GM19240 (cell line): ENCODE data around the gene CREBL2.
"Not testable (repeated sequence)": the region's sequence is repeated elsewhere in the genome, so short reads cannot be mapped to it uniquely, and the experiment has no call there.

Experiments
- DNase-seq: peaks from one replicate; pipeline ENCODE4 v3.0.0; 2011; ENCODE audit warnings: low spot score; ENCODE audit not compliant: insufficient read length

Gene CREBL2, protein sequence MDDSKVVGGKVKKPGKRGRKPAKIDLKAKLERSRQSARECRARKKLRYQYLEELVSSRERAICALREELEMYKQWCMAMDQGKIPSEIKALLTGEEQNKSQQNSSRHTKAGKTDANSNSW

DNA sequence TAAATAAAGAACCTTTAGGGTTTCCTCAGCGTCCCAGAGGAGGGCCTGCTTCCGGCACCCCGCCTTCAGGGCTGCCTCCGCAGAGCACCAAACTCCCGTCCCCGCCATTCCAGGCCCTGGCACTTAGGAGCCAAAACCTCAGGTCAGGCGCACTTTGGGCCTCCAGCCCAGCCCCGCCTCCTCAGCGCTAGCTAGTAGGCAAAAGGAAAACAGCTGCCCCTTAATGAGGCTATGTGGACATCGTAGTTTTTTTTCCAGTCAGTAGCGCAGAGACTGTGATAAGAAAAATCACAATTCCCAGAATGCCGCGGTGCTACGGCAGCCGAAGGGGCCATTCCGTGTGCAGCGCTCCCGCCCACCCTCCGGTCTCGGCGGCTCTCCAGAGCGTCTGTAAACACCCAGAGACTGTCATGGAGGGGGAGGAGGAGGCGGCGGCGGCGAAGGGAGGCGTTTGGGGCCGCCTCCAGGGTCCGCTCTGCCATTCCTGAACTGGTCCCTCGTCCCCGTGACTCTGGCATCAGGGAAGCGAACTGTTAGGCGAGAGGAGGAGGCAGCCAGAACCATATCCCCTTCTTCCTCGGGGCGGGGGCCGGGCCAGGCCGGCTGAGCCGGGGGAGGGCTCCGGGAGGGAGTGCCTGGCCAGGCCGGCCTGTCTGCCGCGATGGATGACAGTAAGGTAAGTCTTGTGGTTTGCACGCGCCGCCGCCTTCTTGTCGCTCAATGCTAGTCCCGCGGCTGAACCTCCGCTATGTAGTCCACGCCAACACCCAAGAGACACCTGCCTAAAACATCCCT, at the start of gene CREBL2:
CREBL2 (plus strand) TSS at position 365 of the 795 bp plus-strand sequence; CDS start at position 662, 297 bp downstream.
- DNase-seq, result peak; percentile 72

DNA sequence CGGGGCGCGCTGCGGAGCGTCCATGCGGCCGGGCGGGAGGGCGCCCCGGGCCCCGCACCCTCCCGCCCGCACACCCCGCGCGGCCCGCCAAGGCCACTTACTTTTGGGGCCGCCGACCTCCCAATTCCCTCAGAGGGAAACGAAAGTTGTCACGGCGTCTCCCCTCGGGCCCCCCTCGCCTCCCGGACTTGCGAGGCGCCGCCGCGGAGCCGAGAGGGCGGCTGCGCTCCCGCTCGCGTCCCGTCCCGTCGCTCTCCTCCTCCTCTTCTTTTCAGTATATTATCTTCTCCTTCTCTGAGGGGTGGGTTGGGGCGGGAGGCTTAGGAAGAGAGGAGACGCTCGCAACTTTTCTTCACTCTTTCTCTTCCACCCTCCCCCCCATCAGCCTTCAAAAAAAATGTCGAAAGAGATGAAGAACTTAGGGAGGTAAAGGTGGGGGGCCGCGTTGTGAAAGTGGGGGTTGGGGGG, 49.6 kb upstream of the CREBL2 start:
- no peak for DNase-seq

DNA sequence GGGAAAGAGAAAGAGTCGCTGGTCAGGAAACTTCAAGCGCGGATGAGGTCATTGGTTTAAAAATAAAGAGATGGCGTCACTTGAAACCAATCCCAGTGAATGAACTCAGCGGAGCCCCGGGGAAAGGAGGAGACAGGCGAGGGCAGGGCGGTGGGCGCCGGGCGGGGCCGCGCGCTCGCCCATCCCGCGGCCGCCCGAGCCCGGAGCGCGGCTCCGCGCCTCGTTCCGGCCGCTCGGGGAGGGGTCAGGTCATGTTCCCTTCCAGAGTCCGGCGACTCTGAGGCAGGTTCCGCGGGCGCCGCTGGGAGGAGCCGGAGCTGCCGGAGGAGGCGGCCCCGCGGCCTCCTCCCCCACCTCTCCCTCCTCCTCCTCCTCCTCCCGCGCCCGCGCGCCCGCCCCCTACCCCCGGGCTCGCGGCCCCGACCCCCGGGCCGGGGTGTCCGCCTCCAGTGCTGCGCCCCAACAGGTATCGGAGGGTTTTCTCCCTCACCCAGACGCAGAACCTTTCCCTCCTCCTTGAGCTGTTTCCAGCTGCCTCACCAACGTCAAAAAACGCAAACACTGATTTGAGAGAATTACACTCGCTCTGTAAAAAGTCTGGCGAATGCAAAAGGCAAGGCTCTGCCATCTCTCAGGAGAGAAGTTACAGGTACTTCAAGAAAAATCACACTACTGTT, 49.0 kb upstream of the CREBL2 start, which contains the start of gene DUSP16:
DUSP16 (minus strand) TSS at position 279 of the 677 bp plus-strand sequence. CDS start 41,765 bp downstream, outside the sequence.
- peak; percentile 67 for DNase-seq

DNA sequence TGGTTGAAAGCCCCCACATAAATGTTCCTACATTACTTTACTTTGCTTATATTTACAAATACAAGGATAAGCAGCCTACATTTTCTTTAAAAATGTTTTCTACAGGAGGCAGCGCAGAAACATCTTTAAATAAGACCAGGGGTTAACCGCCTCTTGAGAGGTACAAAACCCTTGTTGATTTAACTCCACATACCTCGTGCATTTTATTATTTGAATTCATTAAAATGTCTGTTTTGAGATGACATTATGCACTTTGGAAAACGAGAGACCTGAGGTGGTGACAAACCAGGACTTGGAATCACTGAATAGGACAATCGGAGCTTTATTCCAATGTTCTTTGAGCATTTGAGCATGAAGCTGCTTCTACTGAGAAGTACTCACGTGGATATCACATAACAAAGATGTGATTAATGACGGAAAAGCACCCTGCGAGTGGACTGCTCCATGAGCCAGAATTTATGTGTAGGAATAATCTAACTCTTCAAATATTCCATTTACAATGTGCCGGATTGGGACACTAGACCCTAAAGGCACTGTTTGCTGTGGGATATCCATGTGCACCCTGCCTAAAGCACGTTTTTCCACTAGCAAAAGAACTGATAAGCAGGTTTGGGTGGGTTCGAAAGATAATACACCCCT, 48.3 kb upstream of the CREBL2 start:
- DNase-seq, result no peak

DNA sequence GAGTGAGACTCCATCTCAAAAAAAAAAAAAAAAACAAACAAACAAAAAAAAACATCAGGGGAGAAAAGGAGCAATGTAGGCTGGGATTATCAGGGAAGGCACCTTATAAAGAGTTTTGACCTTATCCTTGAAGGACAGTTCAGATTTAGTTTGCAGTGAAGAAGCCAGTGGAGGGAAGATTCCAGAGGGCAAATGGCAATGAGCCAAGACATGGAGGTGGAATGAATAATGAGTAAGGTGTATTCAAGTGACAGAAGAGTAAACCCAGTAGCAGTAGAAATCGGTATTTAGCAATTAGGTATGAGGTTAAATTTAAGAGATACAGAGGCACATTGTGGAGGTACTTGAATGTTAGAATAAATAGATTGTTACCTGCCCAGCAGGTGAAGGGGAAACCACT, 46.8 kb upstream of the CREBL2 start:
- DNase-seq, result no peak

DNA sequence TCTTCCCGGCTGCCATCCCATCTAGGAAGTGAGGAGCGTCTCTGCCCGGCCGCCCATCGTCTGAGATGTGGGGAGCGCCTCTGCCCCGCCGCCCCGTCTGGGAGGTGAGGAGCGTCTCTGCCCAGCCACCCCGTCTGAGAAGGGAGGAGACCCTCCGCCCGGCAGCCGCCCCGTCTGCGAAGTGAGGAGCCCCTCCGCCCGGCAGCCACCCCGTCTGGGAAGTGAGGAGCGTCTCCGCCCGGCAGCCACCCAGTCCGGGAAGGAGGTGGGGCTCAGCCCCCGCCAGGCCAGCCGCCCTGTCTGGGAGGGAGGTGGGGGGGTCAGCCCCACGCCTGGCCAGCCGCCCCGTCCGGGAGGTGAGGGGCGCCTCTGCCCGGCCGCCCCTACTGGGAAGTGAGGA, 45.7 kb upstream of the CREBL2 start:
- not testable (repeated sequence) for DNase-seq

DNA sequence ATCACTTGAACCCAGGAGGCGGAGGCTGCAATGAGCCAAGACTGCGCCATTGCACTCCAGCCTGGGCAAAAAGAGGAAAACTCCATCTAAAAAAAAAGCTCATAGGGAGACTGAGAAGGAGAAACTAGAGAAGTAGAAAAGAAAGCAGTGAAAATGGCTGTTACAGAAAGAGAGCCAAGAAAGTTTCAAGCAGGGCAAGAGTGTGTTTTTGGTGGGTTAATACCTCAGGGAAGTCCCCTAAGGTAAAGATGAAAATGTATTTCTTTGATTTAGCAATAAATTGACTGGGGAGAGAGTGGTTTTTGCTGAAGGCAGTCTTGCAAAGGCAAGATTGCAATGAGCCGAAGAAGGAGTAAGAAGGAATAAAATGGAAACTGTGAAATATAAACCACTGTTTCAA, 39.0 kb upstream of the CREBL2 start:
- DNase-seq, result no peak

DNA sequence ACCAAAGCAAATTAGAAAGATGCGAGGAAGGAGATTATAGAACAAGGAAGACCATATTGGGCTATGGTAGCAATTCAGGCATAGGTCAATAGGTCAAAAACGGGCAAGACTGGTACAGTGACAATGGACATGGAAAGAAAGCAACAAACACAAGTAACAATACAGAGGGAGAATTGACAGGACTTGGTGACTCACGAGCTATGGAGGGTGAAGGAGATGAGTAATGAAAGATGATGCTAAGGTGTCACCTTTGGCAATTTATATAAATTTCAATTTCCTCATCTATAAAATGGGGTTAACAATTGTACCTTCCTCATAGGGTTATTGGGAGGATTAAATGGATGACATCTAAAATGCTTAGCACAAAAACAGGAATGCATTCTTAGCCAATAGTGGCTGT, 33.9 kb upstream of the CREBL2 start:
- DNase-seq, result no peak

DNA sequence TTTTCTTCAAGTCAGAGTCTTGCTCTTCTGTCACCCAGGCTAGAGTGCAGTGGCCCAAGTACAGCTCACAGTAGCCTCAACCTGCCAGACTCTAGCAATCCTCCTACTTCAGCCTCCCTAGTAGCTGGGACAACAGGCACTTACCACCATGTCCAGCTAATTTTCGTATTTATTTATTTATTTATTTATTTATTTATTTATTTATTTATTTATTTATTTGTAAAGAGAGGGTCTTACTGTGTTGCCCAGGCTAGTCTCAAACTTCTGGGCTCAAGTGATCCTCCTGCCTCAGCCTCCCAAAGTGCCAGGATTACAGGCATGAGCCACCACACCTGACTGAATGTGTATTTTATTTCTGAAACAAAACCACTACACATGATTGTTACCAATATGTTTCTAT, 31.0 kb upstream of the CREBL2 start:
- not testable (repeated sequence) for DNase-seq

DNA sequence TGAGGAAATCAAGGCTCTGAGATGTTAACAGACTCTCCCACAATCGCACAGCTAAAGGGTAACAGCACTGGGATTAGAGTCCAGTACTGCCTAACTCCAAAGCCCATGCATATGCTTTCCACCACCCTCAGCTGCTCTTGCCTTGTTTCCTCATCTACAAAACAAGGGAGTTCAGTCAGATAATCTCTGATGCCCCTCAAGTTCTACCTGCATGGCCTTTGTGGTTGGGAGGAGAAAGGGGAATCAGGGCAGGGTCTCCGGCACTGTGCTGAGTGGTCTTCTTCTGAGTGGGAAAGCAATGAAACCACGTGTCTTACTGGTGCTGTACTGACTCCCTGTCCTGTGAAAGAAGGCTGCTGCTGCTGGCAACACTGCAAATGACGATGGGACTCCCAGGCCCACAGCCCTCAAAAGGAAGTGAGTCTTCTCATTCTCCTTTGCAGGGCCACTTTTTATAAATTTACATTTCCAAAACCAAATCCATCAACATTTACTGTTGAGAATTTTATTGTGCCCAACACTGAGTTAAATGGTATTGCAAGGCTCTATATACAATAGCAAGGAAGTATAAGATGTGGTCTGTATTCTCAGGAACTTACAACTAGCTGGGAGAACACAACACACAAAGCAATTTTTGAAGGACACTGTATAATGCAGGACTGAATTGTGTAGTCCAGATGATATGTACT, 29.3 kb upstream of the CREBL2 start:
- DNase-seq, result no peak

DNA sequence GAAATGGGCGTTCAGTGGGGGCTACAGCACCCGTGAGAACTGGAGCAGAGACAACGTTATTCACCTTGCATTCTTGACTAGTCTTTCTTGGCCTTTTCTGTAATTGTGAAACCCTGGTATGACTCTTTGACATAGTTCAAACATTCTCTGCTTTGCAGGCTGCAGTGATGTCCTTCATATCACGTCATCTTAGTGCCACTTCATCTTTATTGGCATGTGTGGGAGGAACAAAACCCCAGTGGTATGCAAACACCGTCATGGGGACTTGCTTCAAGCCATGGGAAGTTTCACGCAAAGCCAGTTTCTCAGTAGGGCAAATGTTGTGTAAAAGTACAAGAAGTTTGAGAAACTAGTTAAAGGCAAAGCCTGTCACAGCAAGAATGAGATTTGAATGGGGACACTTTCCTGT, 28.8 kb upstream of the CREBL2 start:
- DNase-seq, result peak; percentile 57

DNA sequence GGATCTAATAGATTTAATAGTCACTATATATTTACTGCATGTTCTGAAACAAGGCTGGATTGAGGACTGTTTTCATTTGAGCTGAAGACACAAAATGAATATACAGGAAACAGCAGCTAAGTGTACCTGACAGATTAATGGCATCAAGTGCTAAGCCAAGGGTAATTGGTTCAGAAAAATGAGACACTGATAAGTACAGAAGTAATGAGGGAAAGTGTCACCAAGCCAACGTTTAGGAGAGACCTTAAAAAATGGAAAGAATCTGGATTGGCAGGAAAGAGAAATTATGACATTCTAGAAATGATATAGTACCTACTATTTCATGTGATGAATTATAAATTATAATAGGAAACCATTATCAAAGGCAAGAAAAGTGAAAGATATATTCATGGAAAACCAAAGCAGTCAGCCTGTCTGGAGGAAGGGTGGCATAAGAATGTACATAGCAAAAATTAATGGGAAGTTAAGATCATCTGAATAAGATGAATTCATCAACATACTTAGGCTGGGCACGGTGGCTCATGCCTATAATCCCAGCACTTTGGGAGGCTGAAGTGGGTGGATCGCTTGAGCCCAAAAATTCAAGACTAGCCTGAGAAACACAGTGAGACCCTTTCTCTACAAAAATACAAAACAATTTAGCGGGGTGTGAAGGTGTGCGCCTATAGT, 28.0 kb upstream of the CREBL2 start:
- DNase-seq, result no peak

DNA sequence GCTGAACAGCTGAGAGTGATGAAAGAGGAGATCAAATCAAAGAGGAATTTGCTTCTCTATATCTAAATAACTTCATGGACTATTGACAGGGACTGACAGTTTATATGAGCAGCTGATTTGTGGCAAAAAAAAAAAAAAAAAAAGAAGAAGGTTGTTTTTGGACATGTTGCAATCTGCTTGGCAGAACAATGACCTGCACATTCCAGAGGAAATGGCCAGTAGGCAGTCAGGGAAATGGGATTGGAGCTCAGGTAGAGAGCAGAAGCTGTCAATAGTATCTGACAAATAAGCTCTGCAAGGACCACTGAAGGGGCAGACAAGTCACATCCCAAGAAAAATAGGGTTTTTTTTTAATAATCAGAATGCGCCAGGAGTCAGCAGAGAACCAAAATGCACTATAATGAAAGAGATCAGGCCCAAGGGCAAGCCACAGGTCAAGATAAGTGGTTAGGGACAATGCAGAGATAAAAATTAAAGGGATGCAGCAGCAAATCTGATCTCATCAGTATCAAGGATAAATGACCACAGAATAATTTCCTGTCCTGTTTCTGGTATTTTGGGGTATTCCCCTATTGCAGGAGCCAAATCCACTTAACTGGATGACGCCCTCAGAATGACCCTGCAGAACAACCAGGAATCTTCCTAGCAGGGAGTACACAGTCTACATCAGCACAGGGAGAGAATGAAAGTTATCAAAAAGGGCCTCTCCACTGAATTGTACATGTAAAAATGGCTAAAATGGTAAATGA, 26.4 kb upstream of the CREBL2 start:
- no peak for DNase-seq

DNA sequence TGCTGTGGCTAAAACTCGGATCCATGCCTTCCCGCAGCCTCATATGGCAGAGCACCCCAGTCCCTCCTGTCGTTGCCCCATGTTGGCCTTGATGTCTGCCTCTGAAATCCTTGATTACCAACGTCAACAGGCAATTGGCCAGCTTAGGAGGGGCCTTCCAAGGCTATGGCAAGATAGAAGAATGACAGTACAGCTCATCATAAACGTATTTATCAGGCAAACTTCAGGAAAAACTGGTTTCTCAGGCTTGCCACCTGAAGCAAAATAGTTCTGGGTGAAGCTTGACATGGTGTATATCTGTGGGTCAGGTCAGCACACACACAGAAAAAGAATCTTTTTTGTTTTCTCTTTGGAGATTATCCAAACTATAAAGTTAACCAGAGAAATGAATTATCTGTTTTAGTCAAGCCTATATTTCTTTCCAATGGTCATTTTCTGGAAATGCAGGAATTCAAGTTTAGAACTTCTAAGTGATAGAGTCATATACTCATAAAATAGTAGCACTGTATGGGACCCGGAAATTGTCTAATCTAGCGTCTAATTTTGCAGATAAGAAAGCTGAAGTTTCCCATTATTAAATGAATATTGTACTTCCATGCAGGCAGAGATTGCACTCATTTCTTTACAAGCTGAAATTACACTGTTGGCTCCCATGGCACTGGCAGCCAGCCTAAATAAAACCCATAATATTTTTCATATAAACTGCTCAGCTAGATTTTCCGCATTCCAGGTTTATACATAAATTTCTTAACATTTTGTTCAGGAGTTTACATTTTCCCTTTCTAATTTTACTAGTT, 24.6 kb upstream of the CREBL2 start:
- no peak for DNase-seq

DNA sequence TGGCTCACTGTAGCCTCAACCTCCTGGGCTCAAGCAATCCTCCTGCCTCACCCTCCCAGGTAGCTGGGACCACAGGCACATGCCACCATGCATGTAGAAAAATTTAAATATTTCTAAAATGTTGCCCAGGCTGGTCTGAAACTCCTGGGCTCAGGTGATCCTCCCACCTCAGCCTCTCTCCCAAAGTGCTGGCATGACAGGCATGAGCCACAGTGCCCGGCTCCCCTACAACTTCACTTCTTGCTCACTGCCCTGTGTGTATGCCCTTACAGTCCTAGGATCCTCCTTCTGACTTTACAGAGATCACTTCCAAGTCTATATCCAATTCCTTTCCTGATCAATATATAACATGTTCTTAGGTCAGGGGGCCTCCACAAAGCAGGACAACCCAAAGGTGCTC, 23.8 kb upstream of the CREBL2 start:
- DNase-seq, result no peak

DNA sequence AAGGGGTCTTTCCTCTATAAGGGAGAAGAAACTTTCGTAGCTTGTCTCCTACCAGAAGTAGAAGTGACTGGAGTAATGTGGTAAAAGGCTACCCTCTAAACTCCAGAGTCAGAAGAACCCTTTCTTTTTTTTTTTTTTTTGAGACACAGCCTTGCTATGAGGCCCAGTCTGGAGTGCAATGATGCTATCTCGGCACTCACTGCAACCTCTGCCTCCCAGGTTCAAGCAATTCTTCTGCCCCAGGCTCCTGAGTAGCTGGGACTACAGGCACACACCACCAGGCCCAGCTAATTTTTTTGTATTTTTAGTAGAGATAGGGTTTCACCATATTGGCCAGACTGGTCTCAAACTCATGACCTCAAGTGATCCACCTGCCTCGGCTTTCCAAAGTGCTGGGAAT, 23.2 kb upstream of the CREBL2 start:
- DNase-seq, result not testable (repeated sequence)

DNA sequence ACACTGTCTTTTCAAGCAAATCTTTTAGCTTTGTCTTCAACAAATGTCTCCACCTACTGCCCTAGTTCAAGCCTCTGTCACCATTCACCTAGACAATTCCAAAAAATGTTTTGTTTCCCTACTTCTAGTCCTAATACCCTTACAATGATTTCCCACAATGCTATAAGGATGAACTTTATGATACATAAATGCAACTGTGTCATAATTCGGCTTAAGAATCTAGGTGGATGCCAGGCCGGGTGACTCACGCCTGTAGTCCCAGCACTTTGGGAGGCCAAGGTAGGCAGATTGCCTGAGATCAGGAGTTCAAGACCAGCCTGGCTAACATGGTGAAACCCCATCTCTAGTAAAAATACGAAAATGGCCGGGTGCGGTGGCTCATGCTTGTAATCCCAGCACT, 20.7 kb upstream of the CREBL2 start:
- no peak for DNase-seq

DNA sequence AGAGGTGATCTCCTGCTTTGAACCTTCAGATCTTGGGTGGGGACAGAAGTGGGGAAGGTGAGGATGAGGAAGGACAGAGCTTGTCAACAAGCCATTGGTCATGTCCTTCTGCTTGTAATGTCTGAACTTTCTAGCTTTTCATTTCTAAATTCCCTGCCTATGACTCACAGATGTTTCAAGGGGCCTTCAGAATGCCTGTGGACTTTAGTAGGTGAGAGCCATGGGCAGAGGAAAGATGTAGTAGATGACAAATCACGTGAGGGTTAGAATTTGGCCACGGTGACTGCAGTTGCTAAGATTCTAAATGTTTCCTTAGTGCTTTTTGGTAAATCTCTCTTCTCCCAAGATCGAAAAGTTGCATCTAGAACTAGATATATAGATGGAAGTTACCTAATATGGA, 18.7 kb upstream of the CREBL2 start:
- no peak for DNase-seq

DNA sequence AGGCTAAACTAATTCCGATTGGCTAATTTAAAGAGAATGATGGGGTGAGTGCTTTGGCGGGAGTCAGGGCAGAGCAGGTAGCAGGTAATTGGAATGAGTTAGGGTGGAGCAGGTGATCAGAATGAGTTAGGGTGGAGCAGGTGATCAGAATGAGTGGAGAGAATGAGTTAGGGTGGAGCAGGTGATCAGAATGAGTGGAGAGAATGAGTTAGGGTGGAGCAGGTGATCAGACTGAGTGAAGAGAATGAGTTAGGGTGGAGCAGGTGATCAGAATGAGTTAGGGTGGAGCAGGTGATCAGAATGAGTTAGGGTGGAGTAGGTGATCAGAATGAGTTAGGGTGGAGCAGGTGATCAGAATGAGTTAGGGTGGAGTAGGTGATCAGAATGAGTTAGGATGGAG, 15.7 kb upstream of the CREBL2 start:
- not testable (repeated sequence) for DNase-seq
